Stimulated activated naive CD8-positive, alpha-beta T cell treated with anti-CD3 and anti-CD28 coated beads, Interleukin-15, amount 100 ng/mL, for 72 hours (primary cell): Measurements from ENCODE around the gene HSD17B13.

ENCODE experiments used
- ATAC-seq: fragments of 150-1000 bp; cut with Tn5 transposase; 2 replicates; pipeline ENCODE4 v1.10.0; 2021; ENCODE audit warnings: mild to moderate bottlenecking, moderate library complexity
- DNase-seq, 2 donors: peaks; one replicate each; pipeline ENCODE4 v3.0.0; 2021 to 2022
- H3K27ac Mint-ChIP-seq, 2 donors: one replicate each; pipeline ENCODE4 v1.8.0; 2022; ENCODE audit warnings: mild to moderate bottlenecking in 2 of 2, mixed read lengths in 2 of 2, moderate library complexity in 2 of 2
- H3K27me3 Mint-ChIP-seq: one replicate; pipeline ENCODE4 v1.8.0; 2022; ENCODE audit warnings: mixed read lengths
- H3K4me1 Mint-ChIP-seq: one replicate; pipeline ENCODE4 v1.8.0; 2022; ENCODE audit warnings: mild to moderate bottlenecking, mixed read lengths
- H3K4me3 Mint-ChIP-seq, 2 donors: one replicate each; pipeline ENCODE4 v1.8.0; 2022; ENCODE audit warnings: mild to moderate bottlenecking in 2 of 2, mixed read lengths in 2 of 2, moderate library complexity in 1 of 2
- H3K9me3 Mint-ChIP-seq, 2 donors: one replicate each; pipeline ENCODE4 v1.8.0; 2022; ENCODE audit warnings: mixed read lengths in 2 of 2

Gene HSD17B13

DNA sequence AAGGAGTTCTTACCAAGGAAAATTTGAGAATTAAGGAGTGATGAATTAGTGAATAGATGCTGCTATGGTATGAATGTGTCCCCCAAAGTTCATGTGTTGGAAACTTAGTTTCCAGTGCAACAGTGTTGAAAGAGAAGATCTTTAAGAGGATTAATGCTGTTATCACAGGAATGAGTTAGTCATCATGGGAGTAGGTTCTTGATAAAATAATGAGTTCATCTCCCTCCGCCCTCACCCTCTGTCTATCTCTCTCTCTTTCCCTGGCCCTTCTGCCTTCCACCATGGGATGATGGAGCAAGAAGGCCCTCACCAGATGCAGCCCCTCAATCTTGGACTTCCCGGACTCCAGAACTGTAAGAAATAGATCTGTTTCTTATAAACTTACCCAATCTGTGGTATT is 64.0 kb downstream of the HSD17B13 start:
- DNase-seq (no peak), ATAC-seq (no peak)
- Mint-ChIP-seq H3K27me3 (no peaks in the 10 kb centered on the region), H3K4me1 (no peaks in the 10 kb centered on the region), H3K9me3 (no peaks in the 10 kb centered on the region), H3K27ac (no peak overlapping the region), H3K4me3 (no peak overlapping the region)

DNA sequence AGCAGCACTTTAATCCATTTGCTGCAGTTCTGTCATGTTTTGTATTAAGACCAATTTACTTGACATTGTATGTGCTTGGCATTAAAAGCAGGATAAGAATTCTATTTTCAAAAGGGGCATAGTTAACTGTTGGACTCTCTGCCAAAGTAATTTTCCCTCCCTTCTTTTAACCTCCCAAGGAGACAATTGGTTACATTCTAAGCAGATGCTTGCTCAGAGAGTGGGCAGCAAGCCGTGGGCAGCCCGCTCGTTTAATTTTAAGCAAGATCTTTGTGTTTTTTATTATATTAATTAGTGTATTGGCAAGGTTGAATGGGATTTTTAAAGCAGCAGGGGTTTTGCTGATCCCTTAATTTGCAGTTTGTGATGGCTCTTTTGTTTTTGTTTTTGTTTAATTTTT is 65.2 kb downstream of the HSD17B13 start:
- DNase-seq (no peak), ATAC-seq (no peak)
- no peak overlapping the region for H3K27ac Mint-ChIP-seq
- no peaks in the 10 kb centered on the region for H3K4me1 Mint-ChIP-seq
- H3K4me3 Mint-ChIP-seq = no peak overlapping the region
- no peaks in the 10 kb centered on the region for H3K27me3 Mint-ChIP-seq
- H3K9me3 Mint-ChIP-seq = no peaks in the 10 kb centered on the region

DNA sequence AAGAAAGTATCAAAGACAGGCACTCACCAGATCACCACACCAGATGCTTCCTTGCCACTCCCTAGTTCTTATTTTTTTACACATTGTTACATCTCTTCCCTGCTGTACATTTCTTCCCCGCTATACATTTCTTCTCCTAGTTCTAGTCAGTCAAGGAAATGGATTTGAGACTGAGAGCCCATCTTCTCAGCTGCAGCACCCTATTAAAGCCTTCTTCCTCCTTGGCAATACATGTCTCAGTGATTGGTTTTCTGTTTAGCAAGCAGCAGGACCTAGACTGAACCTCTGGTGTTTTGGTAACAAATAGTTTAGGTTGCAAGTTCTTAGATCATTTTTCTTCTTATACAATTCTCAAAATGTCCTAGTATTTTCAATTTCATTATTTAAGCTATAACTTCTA is 66.9 kb downstream of the HSD17B13 start:
- no peak for DNase-seq
- no peaks in the 10 kb centered on the region for H3K4me1 Mint-ChIP-seq
- H3K27ac Mint-ChIP-seq = no peak overlapping the region
- H3K9me3 Mint-ChIP-seq = no peaks in the 10 kb centered on the region
- no peak for ATAC-seq
- H3K27me3 Mint-ChIP-seq = no peaks in the 10 kb centered on the region
- no peak overlapping the region for H3K4me3 Mint-ChIP-seq
